Uterus (tissue), 4 donors: ENCODE measurements around the gene TMEM156. TPM values are rescaled to one million over a fixed set of nuclear protein-coding genes. Genes with fewer than 3 reads are reported as not detected.

Experiments used
- DNase-seq, 2 donors: peaks; one replicate each; pipeline ENCODE4 v3.0.0-alpha.2; 2019 to 2020
- H3K27ac ChIP-seq, 2 donors: fragments of 200-600 bp; sonication (generic); 1 replicate in 1 of 2; 2 replicates in 1 of 2; pipeline ENCODE4 v1.5.1; 2016 to 2018
- H3K27me3 ChIP-seq, 2 donors: fragments of 200-600 bp; sonication (generic); one replicate each; pipeline ENCODE4 v1.5.1; 2018 to 2019; ENCODE audit warnings: control low read depth in 1 of 2
- H3K36me3 ChIP-seq, 2 donors: fragments of 200-600 bp; sonication (generic); one replicate each; pipeline ENCODE4 v1.5.1; 2019; ENCODE audit warnings: control low read depth in 1 of 2
- H3K4me1 ChIP-seq, 2 donors: fragments of 200-600 bp; sonication (generic); one replicate each; pipeline ENCODE4 v1.5.1; 2018 to 2019; ENCODE audit warnings: control low read depth in 1 of 2
- H3K4me3 ChIP-seq, 2 donors: fragments of 200-600 bp; sonication (generic); 1 replicate in 1 of 2; 2 replicates in 1 of 2; pipeline ENCODE4 v1.5.1; 2018 to 2019; ENCODE audit warnings: mild to moderate bottlenecking in 1 of 2
- H3K9me3 ChIP-seq, 2 donors: fragments of 200-600 bp; sonication (generic); one replicate each; pipeline ENCODE4 v1.5.1; 2019; ENCODE audit warnings: control low read depth in 1 of 2
- POLR2A ChIP-seq, 2 donors: fragments of 450-650 bp; IDR thresholded peaks; one replicate each; pipeline ENCODE4 v1.6.1; 2016; ENCODE audit warnings: antibody characterized with exemption in 2 of 2, mild to moderate bottlenecking in 1 of 2, moderate library complexity in 1 of 2
- intact Hi-C: fragments of 100-400 bp; cut with DNase I; formaldehyde crosslinking; loops from one replicate; pipeline ENCODE4 v1.15.1; 2023; ENCODE audit warnings: low total_unique reads
- total RNA-seq, 4 donors: library from RNA; depleted of rRNA in 3 of 4; stranded (reverse); fragments of >200 nt in 3 of 4; gene quantifications; one replicate each; pipeline versions ENCODE4 v1.1.0 to v1.2.4, GENCODE V29; 2014 to 2023
- TF ChIP-seq, protein P1 (sequence below), 4 experiments: fragments of 200-600 bp in 2 of 4; fragments of 450-650 bp in 2 of 4; sonication (generic) in 2 of 4; IDR thresholded peaks; one replicate each; pipeline ENCODE4 v1.5.1; 2016 to 2019; ENCODE audit warnings: antibody characterized with exemption in 4 of 4, mild to moderate bottlenecking in 2 of 4, moderate library complexity in 1 of 4
- donor health status: DM: yes; HTN: yes; CAD: no.

Gene TMEM156
- total RNA-seq, 4 donors from 2014 or later: 0.37 to 0.41 TPM; not detected in 2

DNA sequence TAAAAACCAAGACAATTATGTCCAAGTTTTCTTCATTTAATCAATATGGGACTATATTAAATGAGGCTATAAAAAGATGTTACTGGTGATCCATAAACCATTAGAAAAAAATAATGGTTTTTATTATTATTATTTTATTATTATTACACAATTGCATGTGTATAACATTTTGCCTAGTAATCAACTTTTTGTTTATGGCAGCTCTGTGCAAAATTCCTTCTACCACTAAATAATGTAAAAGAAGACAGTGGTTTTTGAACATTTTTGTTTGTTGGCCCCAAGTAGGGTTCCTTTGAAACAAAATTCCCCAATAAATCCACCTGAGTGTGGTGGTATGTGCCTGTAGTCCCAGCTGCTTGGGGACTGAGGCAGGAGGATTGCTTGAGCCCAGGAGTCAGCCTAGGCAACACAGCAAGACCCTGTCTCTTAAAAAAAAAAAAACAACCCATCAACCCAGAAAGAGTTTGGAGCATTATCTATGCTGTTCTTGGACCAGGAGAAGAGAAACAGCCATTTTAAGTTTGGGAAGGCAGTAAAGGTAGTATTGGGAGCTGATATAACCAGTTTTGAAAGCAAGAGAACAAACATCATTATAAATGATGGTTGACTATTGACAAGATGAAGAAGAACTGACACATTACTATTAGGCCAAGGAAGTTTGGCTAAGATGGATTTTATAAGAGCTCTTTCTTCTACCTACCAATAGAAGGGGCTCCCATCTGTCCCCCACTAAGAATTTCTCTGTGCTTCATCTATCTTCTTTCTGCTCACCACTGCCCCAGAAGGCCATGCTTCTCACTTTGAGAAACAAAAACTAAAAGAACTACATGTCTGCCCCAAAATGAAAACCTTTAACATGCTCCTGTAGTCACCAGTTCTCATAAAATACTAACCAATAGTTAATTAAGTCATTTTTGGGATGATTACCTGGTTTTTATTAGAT is 2.2 kb downstream of the TMEM156 start:
- Histone ChIP-seq H3K27ac (no peak overlapping the region), H3K27me3 (no peaks in the 10 kb centered on the region), H3K4me3 (no peak overlapping the region), H3K9me3 (no peaks in the 10 kb centered on the region), H3K4me1 (no peaks in the 10 kb centered on the region), H3K36me3 (no peaks in the 10 kb centered on the region)
- TF ChIP-seq, protein P1, sequence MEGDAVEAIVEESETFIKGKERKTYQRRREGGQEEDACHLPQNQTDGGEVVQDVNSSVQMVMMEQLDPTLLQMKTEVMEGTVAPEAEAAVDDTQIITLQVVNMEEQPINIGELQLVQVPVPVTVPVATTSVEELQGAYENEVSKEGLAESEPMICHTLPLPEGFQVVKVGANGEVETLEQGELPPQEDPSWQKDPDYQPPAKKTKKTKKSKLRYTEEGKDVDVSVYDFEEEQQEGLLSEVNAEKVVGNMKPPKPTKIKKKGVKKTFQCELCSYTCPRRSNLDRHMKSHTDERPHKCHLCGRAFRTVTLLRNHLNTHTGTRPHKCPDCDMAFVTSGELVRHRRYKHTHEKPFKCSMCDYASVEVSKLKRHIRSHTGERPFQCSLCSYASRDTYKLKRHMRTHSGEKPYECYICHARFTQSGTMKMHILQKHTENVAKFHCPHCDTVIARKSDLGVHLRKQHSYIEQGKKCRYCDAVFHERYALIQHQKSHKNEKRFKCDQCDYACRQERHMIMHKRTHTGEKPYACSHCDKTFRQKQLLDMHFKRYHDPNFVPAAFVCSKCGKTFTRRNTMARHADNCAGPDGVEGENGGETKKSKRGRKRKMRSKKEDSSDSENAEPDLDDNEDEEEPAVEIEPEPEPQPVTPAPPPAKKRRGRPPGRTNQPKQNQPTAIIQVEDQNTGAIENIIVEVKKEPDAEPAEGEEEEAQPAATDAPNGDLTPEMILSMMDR (IDR thresholded peaks at IDR 0.05): no peak
- no peak for TF ChIP-seq POLR2A (IDR thresholded peaks at IDR 0.05)
- intact Hi-C loops: no loop called here
- DNase-seq: no peak

DNA sequence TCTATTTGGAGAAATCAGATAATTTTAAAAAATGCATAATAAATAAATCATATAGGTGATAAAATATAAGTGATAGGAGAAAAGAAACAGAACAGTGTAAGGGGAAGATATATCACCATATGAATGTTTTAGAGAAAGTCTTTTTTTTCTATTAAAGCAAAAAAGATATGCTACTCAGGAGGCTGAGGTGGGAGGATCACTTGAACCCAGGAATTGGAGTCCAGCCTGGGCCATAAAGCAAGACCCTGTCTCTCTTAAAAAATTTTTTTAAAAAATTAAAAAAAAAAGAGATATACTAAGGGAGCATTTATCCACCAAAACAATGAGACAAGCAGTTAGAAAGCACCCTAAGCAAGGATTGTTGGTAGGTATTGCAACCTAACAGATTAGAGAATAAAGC is 6.1 kb downstream of the TMEM156 start:
- Histone ChIP-seq H3K4me3 (no peak overlapping the region), H3K4me1 (no peaks in the 10 kb centered on the region), H3K27ac (no peak overlapping the region), H3K9me3 (no peaks in the 10 kb centered on the region), H3K27me3 (no peaks in the 10 kb centered on the region), H3K36me3 (no peaks in the 10 kb centered on the region)
- intact Hi-C loops: no loop called here
- no peak for DNase-seq
- no peak for TF ChIP-seq POLR2A (IDR thresholded peaks at IDR 0.05)
- TF ChIP-seq, protein P1 (IDR thresholded peaks at IDR 0.05): no peak

DNA sequence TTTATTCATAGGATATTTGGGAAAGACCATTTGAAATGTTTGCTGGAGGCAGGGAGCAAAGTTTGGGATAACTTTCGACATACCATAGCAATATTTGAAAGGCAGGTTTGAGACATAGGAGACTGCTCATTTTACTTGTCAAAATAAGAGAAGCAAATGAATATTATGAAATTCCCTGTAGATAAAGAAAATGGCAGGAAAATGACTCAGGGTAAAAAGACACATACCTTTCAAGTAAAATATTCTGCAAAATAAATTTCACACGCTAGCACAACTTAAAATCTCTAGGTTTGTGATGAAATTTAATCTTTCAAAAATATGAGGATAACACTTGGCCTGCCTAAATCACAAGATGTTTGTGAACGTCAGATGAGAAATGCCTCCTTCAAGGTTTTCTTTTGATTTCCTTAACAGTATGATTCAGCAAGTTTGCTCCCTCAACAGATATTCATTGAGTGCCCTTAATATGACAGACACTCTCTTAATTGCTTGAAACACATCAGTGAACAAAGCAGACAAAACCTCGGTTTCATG is 6.6 kb downstream of the TMEM156 start:
- Histone ChIP-seq H3K9me3 (no peaks in the 10 kb centered on the region), H3K27ac (no peak overlapping the region), H3K4me1 (no peaks in the 10 kb centered on the region), H3K4me3 (no peak overlapping the region), H3K36me3 (no peaks in the 10 kb centered on the region), H3K27me3 (no peaks in the 10 kb centered on the region)
- TF ChIP-seq POLR2A (IDR thresholded peaks at IDR 0.05): no peak
- TF ChIP-seq, protein P1 (IDR thresholded peaks at IDR 0.05): no peak
- intact Hi-C loops: no loop called here
- no peak for DNase-seq

DNA sequence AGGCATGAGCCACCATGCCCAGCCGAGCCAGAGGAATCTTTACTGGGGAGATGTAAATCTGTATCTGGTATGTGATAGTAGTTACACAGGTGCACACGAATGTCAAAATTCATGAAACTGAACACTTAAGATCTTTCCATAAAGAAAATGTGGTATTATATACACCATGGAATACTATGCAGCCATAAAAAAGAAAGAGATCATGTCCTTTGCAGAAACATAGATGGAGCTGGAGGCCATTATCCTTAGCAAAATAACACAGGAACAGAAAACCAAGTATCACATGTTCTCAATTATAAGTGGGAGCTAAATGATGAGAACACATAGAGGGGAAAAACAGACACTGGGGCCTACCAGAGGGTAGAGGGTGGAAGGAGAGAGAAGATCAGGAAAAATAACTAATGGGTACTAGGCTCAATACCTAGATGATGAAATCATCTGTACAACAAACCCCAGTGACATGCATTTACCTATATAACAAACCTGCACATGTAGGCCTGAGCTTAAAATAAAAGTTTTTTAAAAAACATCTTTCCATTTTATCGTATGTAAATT is 7.8 kb downstream of the TMEM156 start:
- H3K4me1 ChIP-seq: no peaks in the 10 kb centered on the region
- intact Hi-C loops: no loop called here
- no peak for TF ChIP-seq POLR2A (IDR thresholded peaks at IDR 0.05)
- TF ChIP-seq, protein P1 (IDR thresholded peaks at IDR 0.05): no peak
- no peaks in the 10 kb centered on the region for H3K9me3 ChIP-seq
- no peak overlapping the region for H3K27ac ChIP-seq
- no peaks in the 10 kb centered on the region for H3K36me3 ChIP-seq
- no peaks in the 10 kb centered on the region for H3K27me3 ChIP-seq
- DNase-seq: no peak
- H3K4me3 ChIP-seq: no peak overlapping the region

DNA sequence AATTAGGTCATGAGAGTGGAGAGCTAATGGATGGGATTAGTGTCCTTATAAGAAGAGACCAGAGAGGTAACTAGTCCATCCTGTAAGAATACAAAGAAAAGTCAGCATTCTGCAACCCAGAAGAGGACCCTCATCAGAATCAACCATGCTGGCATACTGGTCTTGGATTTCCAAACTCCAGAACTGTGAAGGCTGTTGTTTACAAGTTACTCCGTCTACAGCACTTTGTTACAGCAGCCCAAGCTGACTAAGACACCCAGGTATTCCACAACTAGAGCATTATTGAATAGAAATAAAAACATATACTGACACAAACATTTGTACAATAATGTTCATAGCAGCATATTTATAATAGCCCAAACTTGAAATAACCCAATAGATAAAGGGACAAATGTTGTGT is 9.2 kb downstream of the TMEM156 start:
- TF ChIP-seq, protein P1 (IDR thresholded peaks at IDR 0.05): no peak
- no peak for TF ChIP-seq POLR2A (IDR thresholded peaks at IDR 0.05)
- intact Hi-C loops: no loop called here
- Histone ChIP-seq H3K9me3 (no peaks in the 10 kb centered on the region), H3K36me3 (no peaks in the 10 kb centered on the region), H3K4me3 (no peak overlapping the region), H3K4me1 (no peaks in the 10 kb centered on the region), H3K27ac (no peak overlapping the region), H3K27me3 (no peaks in the 10 kb centered on the region)
- no peak for DNase-seq
